SK-N-MC (cell line): ENCODE data around the gene SDK1.

Experiments used
- DNase-seq: peaks from one replicate; pipeline ENCODE4 v3.0.0-alpha.2; 2011; ENCODE audit warnings: low read depth, low spot score
- H3K27ac ChIP-seq: fragments of 200-600 bp; sonication (generic); 2 replicates; pipeline ENCODE4 v1.5.1; 2016; ENCODE audit warnings: mixed run types
- H3K36me3 ChIP-seq: fragments of 200-600 bp; sonication (generic); 2 replicates; pipeline ENCODE4 v1.6.1; 2017; ENCODE audit warnings: antibody characterized with exemption, low read length, mixed read lengths; ENCODE audit not compliant: insufficient read depth
- H3K4me3 ChIP-seq: fragments of 200-600 bp; sonication (generic); 2 replicates; pipeline ENCODE4 v1.5.1; 2016
- H3K9ac ChIP-seq: fragments of 200-600 bp; sonication (generic); 2 replicates; pipeline ENCODE4 v1.8.0; 2017; ENCODE audit warnings: mixed run types, mixed read lengths; ENCODE audit not compliant: insufficient read length
- H3K9me3 ChIP-seq: fragments of 200-600 bp; sonication (generic); 2 replicates; pipeline ENCODE4 v1.6.1; 2017; ENCODE audit warnings: low read depth, mild to moderate bottlenecking, antibody characterized with exemption, low read length, moderate library complexity, mixed read lengths
- EZH2 ChIP-seq: fragments of 200-600 bp; sonication (generic); IDR thresholded peaks from one replicate; pipeline ENCODE4 v1.6.1; 2017; ENCODE audit warnings: antibody characterized with exemption
- FOXP2 ChIP-seq: optimal IDR thresholded peaks from 2 replicates; pipeline ENCODE3; 2011; ENCODE audit warnings: mild to moderate bottlenecking, moderate library complexity; ENCODE audit not compliant: insufficient read depth; ENCODE audit errors: extremely low read length, control extremely low read depth
- POLR2AphosphoS5 ChIP-seq: IDR thresholded peaks from 2 replicates; pipeline ENCODE4 v1.6.1; 2012; ENCODE audit warnings: mild to moderate bottlenecking, low read depth, low read length, borderline replicate concordance

SDK1 gene

GRCh38 chr7:3668743-3669142, 367.7 kb downstream of the SDK1 start:
- Histone ChIP-seq H3K9ac (no peak overlapping the region), H3K9me3 (no peaks in the 10 kb centered on the region), H3K36me3 (peaks cover 9% of the 10 kb centered on the region), H3K27ac (no peak overlapping the region), H3K4me3 (no peak overlapping the region)
- TF ChIP-seq EZH2, result no peak
- no peak for TF ChIP-seq FOXP2
- TF ChIP-seq POLR2AphosphoS5, result no peak
- no peak for DNase-seq

GRCh38 chr7:3670898-3671297, 369.8 kb downstream of the SDK1 start:
- H3K36me3 ChIP-seq, result peaks cover 9% of the 10 kb centered on the region
- TF ChIP-seq FOXP2 (no peak), POLR2AphosphoS5 (no peak), EZH2 (no peak)

GRCh38 chr7:3673524-3673923, 372.5 kb downstream of the SDK1 start:
- H3K27ac ChIP-seq, result no peak overlapping the region
- H3K4me3 ChIP-seq, result no peak overlapping the region
- H3K9ac ChIP-seq, result no peak overlapping the region
- TF ChIP-seq POLR2AphosphoS5 (no peak), FOXP2 (no peak)
- DNase-seq, result no peak
- H3K36me3 ChIP-seq, result peaks cover 16% of the 10 kb centered on the region
- H3K9me3 ChIP-seq, result no peaks in the 10 kb centered on the region

More at GRCh38 chr7:3670898-3671297, 369.8 kb downstream of the SDK1 start:
- Histone ChIP-seq H3K9me3 (no peaks in the 10 kb centered on the region), H3K4me3 (no peak overlapping the region), H3K9ac (no peak overlapping the region), H3K27ac (peak overlapping the region; percentile 29; the same call in 1 of the 2 replicates)
- DNase-seq, result no peak

- H3K4me3 ChIP-seq, result no peak overlapping the region
- H3K9me3 ChIP-seq, result no peaks in the 10 kb centered on the region
- no peak overlapping the region for H3K9ac ChIP-seq
- peaks cover 20% of the 10 kb centered on the region for H3K36me3 ChIP-seq
- TF ChIP-seq POLR2AphosphoS5, result no peak
- no peak for TF ChIP-seq FOXP2
- no peak for TF ChIP-seq EZH2
- H3K27ac ChIP-seq, result no peak overlapping the region
- no peak for DNase-seq
These were observed 377.3 kb downstream of the SDK1 start for GRCh38 chr7:3678314-3678810.

GRCh38 chr7:3682028-3682710, 381.1 kb downstream of the SDK1 start:
- Histone ChIP-seq H3K27ac (no peak overlapping the region), H3K4me3 (no peak overlapping the region), H3K9ac (no peak overlapping the region), H3K9me3 (no peaks in the 10 kb centered on the region), H3K36me3 (peaks cover 14% of the 10 kb centered on the region)
- no peak for DNase-seq
- no peak for TF ChIP-seq EZH2
- no peak for TF ChIP-seq FOXP2
- no peak for TF ChIP-seq POLR2AphosphoS5

GRCh38 chr7:3683546-3684539, 382.8 kb downstream of the SDK1 start:
- H3K9me3 ChIP-seq, result no peaks in the 10 kb centered on the region
- no peak overlapping the region for H3K4me3 ChIP-seq
- no peak for DNase-seq
- no peak for TF ChIP-seq POLR2AphosphoS5
- TF ChIP-seq FOXP2, result no peak
- no peak for TF ChIP-seq EZH2
- peaks cover 7% of the 10 kb centered on the region for H3K36me3 ChIP-seq
- H3K27ac ChIP-seq, result no peak overlapping the region
- no peak overlapping the region for H3K9ac ChIP-seq

- Histone ChIP-seq H3K27ac (peak overlapping the region; percentile 35; the same call in 1 of the 2 replicates), H3K9me3 (no peaks in the 10 kb centered on the region), H3K4me3 (no peak overlapping the region), H3K9ac (no peak overlapping the region), H3K36me3 (peaks cover 11% of the 10 kb centered on the region; the same call in 1 of the 2 replicates)
- TF ChIP-seq POLR2AphosphoS5 (no peak), EZH2 (no peak)
- no peak for DNase-seq
These were observed 387.0 kb downstream of the SDK1 start for GRCh38 chr7:3688071-3688470.

- TF ChIP-seq POLR2AphosphoS5, result no peak
- no peak for TF ChIP-seq FOXP2
- no peak for TF ChIP-seq EZH2
- peaks cover 11% of the 10 kb centered on the region; the same call in 1 of the 2 replicates for H3K36me3 ChIP-seq
- H3K9ac ChIP-seq, result no peak overlapping the region
These were observed 387.8 kb downstream of the SDK1 start for GRCh38 chr7:3688842-3689241.

More at GRCh38 chr7:3688842-3689241, 387.8 kb downstream of the SDK1 start:
- no peak overlapping the region for H3K27ac ChIP-seq
- no peaks in the 10 kb centered on the region for H3K9me3 ChIP-seq
- no peak for DNase-seq
- H3K4me3 ChIP-seq, result no peak overlapping the region
